ENCODE measurements around the gene TTC1.
"Not testable (repeated sequence)": the region's sequence is repeated elsewhere in the genome, so short reads cannot be mapped to it uniquely, and the experiment has no call there.

- TF ChIP-seq CTCF (IDR thresholded peaks at IDR 0.05 in 4 of 5, conservative IDR thresholded peaks at IDR 0.05 in 1 of 5); POLR2A (IDR thresholded peaks at IDR 0.05): not testable (repeated sequence)
These were observed 436 bp upstream of the TTC1 start for GRCh38 chr5:160008529-160008876.

All from gastrocnemius medialis (tissue), 4 donors.